DOHH2 (cell line): ENCODE data around the gene RNF125.

Source experiments
- CTCF ChIP-seq: fragments of 200-600 bp; sonication (generic); IDR thresholded peaks from one replicate; pipeline ENCODE4 v1.5.1; 2014; ENCODE audit warnings: antibody characterized with exemption, mild to moderate bottlenecking, low read depth, low read length; ENCODE audit not compliant: poor library complexity, severe bottlenecking
- EZH2phosphoT487 ChIP-seq: fragments of 200-600 bp; sonication (generic); IDR thresholded peaks from 2 replicates; pipeline ENCODE4 v1.6.1; 2017; ENCODE audit warnings: borderline replicate concordance, mild to moderate bottlenecking, antibody characterized with exemption, low read length, moderate library complexity, mixed read lengths

DNA sequence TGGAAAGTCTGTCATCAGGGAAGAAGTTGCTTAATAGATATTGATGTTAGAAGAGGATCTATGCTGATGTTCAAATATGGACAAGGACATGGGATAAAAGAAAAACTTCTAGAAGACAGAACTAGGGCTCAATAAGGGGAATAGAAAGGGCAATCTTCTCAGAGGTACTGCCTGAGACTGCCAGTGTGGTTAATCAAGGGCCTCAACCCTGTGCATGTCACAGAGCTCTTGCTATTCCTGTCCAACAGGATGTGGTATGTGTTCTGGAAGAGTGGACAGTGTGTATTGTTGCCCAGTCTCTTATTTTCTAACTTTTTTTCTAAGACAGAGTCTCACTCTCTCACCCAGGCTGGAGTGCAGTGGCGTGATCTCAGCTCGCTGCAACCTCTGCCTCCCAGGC, 27.8 kb upstream of the RNF125 start:
- TF ChIP-seq CTCF (no peak), EZH2phosphoT487 (no peak)
